Naive thymus-derived CD4-positive, alpha-beta T cell (primary cell): Measurements from ENCODE around the gene CRTAC1. TPM values are rescaled to one million over a fixed set of nuclear protein-coding genes. Genes with fewer than 3 reads are reported as not detected.

ENCODE experiments used
- ATAC-seq: fragments of 150-1000 bp; cut with Tn5 transposase; 2 replicates; pipeline ENCODE4 v1.10.0; 2021; ENCODE audit warnings: mild to moderate bottlenecking, moderate library complexity
- CTCF ChIA-PET: fragments of 350-600 bp; sonication (Branson Sonifier 250); formaldehyde crosslinking; loops from one replicate; lab custom pipeline; 2021; ENCODE audit warnings: antibody characterized with exemption; lab: Charles Lee
- POLR2A ChIA-PET: fragments of 350-600 bp; sonication (Branson Sonifier 250); formaldehyde crosslinking; loops from one replicate; lab custom pipeline; 2021; ENCODE audit warnings: antibody characterized with exemption, inconsistent platforms; lab: Charles Lee
- DNase-seq, 9 donors: peaks; one replicate each; pipeline versions ENCODE4 v3.0.0 to v3.0.0-alpha.2; 2020 to 2022; ENCODE audit warnings: mixed read lengths in 1 of 9
- H3K27ac ChIP-seq: one replicate; pipeline ENCODE4 v1.7.0; 2013; ENCODE audit warnings: mild to moderate bottlenecking, low read depth, low read length, moderate library complexity
- H3K27me3 ChIP-seq, 2 donors: one replicate each; pipeline ENCODE4 v1.7.0; 2013; ENCODE audit warnings: low read length in 2 of 2, mild to moderate bottlenecking in 2 of 2, moderate library complexity in 2 of 2; ENCODE audit not compliant: control insufficient read depth in 2 of 2, insufficient read depth in 2 of 2
- H3K36me3 ChIP-seq, 3 experiments: 1 replicate in 2 of 3; 2 replicates in 1 of 3; pipeline ENCODE4 v1.7.0; 2013; ENCODE audit warnings: low read length in 3 of 3, mild to moderate bottlenecking in 3 of 3, moderate library complexity in 1 of 3; ENCODE audit not compliant: insufficient read depth in 3 of 3, control insufficient read depth in 2 of 3
- H3K4me1 ChIP-seq, 2 donors: one replicate each; pipeline ENCODE4 v1.7.0; 2013; ENCODE audit warnings: low read length in 2 of 2, mild to moderate bottlenecking in 2 of 2, moderate library complexity in 1 of 2; ENCODE audit not compliant: control insufficient read depth in 2 of 2, insufficient read depth in 2 of 2
- H3K4me3 ChIP-seq: 2 replicates; pipeline ENCODE4 v1.7.0; 2013; ENCODE audit warnings: mild to moderate bottlenecking, low read length
- H3K9me3 ChIP-seq, 3 experiments: 1 replicate in 2 of 3; 2 replicates in 1 of 3; pipeline ENCODE4 v1.7.0; 2013; ENCODE audit warnings: low read length in 3 of 3; ENCODE audit not compliant: control insufficient read depth in 2 of 3
- H3K27ac Mint-ChIP-seq, 9 donors: one replicate each; pipeline ENCODE4 v1.8.0; 2020 to 2022; ENCODE audit warnings: mixed read lengths in 9 of 9, mild to moderate bottlenecking in 8 of 9, moderate library complexity in 5 of 9, inconsistent platforms in 2 of 9
- H3K27me3 Mint-ChIP-seq, 5 donors: one replicate each; pipeline ENCODE4 v1.8.0; 2021 to 2022; ENCODE audit warnings: mixed read lengths in 5 of 5, mild to moderate bottlenecking in 1 of 5
- H3K36me3 Mint-ChIP-seq, 5 donors: one replicate each; pipeline ENCODE4 v1.8.0; 2020 to 2022; ENCODE audit warnings: mixed read lengths in 5 of 5, mild to moderate bottlenecking in 3 of 5, inconsistent platforms in 1 of 5
- H3K4me1 Mint-ChIP-seq, 7 donors: one replicate each; pipeline ENCODE4 v1.8.0; 2020 to 2022; ENCODE audit warnings: mixed read lengths in 7 of 7, mild to moderate bottlenecking in 3 of 7, inconsistent platforms in 1 of 7
- H3K4me3 Mint-ChIP-seq, 10 donors: one replicate each; pipeline ENCODE4 v1.8.0; 2020 to 2022; ENCODE audit warnings: mild to moderate bottlenecking in 10 of 10, mixed read lengths in 10 of 10, moderate library complexity in 6 of 10, inconsistent platforms in 2 of 10
- H3K9me3 Mint-ChIP-seq, 11 donors: one replicate each; pipeline ENCODE4 v1.8.0; 2020 to 2022; ENCODE audit warnings: mixed read lengths in 11 of 11, mild to moderate bottlenecking in 4 of 11, inconsistent platforms in 1 of 11, moderate library complexity in 1 of 11
- intact Hi-C, 2 donors: fragments of 100-400 bp; cut with micrococcal nuclease; formaldehyde crosslinking; loops; one replicate each; pipeline ENCODE4 v1.15.1; 2023
- polyA plus RNA-seq, 2 donors: library from polyadenylated mRNA; unstranded; fragments of 300-500 nt; fragmentation: Illumina TruSeq; gene quantifications; one replicate each; pipeline ENCODE4 v1.2.3, GENCODE V29; 2021
- total RNA-seq, 6 experiments: library from RNA in 5 of 6; stranded (reverse) in 5 of 6; gene quantifications; 1 replicate in 5 of 6; 2 replicates in 1 of 6; pipeline ENCODE4 v1.2.3 and lab custom pipeline; 2021 to 2026

CRTAC1 gene
- total and polyA plus RNA-seq, 7 experiments from 2014 or later, result not detected

DNA sequence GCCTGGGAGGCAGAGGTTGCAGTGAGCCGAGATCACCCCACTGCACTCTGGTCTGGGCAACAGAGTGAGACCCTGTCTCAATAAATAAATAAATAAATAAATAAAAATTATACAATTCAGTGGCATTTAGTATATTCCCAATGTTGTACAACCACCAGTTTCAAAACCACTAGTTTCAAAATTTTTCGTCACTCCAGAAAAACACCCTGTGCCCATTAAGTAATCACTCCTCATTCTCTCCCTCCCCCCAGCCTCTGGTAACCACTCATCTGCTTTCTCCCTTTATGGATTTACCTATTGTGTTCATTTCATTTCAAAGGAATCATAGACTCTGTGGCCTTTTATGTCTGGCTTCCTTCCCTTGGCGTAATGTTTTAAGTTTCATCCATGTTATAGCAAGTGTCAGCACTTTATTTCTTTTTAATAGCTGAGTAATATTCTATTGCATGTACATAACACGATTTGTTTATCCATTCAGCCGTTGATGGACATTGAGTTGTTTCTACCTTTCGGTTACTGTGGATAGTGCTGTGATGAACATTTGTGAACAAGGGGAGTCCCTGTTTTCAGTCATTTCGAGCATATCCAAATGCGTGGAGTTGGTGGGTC lies 210.2 kb downstream of the CRTAC1 start:
- Histone ChIP-seq H3K9me3 (no peaks in the 10 kb centered on the region), H3K4me3 (no peak overlapping the region), H3K27me3 (no peaks in the 10 kb centered on the region), H3K27ac (no peak overlapping the region), H3K36me3 (no peaks in the 10 kb centered on the region), H3K4me1 (no peaks in the 10 kb centered on the region)
- intact Hi-C loops, result no loop called here
- DNase-seq (no peak), ATAC-seq (no peak)
- Mint-ChIP-seq H3K4me1 (peaks cover 0 to 2% (median 0%) of the 10 kb centered on the region in 7 donors), H3K9me3 (no peaks in the 10 kb centered on the region), H3K4me3 (no peak overlapping the region), H3K27ac (no peak overlapping the region), H3K27me3 (peaks cover 0 to 13% (median 0%) of the 10 kb centered on the region in 5 donors), H3K36me3 (peaks cover 0 to 3% (median 0%) of the 10 kb centered on the region in 5 donors)
- CTCF ChIA-PET, result no interaction called here
- POLR2A ChIA-PET, result interaction anchor here (0.8 kb wide), 1 partner anchor 366 kb away, joined by 3 read pairs; no protein-coding TSS in a partner anchor

DNA sequence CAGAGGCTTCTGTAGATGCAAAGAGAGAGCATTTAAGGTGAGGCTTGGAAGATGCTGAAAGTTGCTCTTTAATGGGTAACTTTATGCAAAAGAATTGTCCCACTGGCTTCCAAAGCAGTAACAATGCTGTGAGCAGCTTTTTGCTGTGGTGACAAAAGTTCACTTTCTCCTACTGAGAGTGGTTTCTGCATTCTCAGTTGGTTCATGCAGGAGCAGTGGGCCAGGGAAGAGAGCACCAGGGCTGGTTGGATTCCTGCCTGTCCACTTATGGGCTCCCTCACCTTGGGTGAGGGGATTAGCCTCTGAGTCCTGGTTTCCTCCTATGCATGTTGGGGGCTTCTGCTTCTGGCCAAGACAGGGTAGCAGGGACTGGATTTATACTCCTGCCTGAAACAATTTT lies 211.8 kb downstream of the CRTAC1 start:
- no peaks in the 10 kb centered on the region for H3K9me3 Mint-ChIP-seq
- intact Hi-C loops, result no loop called here
- H3K4me3 Mint-ChIP-seq, result no peak overlapping the region
- Histone ChIP-seq H3K4me1 (no peaks in the 10 kb centered on the region), H3K9me3 (no peaks in the 10 kb centered on the region), H3K36me3 (no peaks in the 10 kb centered on the region), H3K4me3 (no peak overlapping the region), H3K27me3 (no peaks in the 10 kb centered on the region), H3K27ac (no peak overlapping the region)
- peaks cover 0 to 2% (median 0%) of the 10 kb centered on the region in 7 donors for H3K4me1 Mint-ChIP-seq
- peaks cover 0 to 15% (median 0%) of the 10 kb centered on the region in 5 donors for H3K27me3 Mint-ChIP-seq
- H3K27ac Mint-ChIP-seq, result no peak overlapping the region
- ATAC-seq (no peak), DNase-seq (no peak)
- CTCF ChIA-PET, result interaction anchor here (1.1 kb wide), 1 partner anchor 51 kb away, joined by 3 read pairs; no protein-coding TSS in a partner anchor
- POLR2A ChIA-PET, result no interaction called here
- peaks cover 0 to under 1% (median 0%) of the 10 kb centered on the region in 5 donors for H3K36me3 Mint-ChIP-seq

- peaks cover 0 to 19% (median 0%) of the 10 kb centered on the region in 5 donors for H3K27me3 Mint-ChIP-seq
- no peaks in the 10 kb centered on the region for H3K36me3 Mint-ChIP-seq
- no peak for DNase-seq
- no peak overlapping the region for H3K4me3 Mint-ChIP-seq
- Histone ChIP-seq H3K4me3 (no peak overlapping the region), H3K4me1 (no peaks in the 10 kb centered on the region), H3K36me3 (no peaks in the 10 kb centered on the region), H3K27me3 (no peaks in the 10 kb centered on the region), H3K9me3 (no peaks in the 10 kb centered on the region), H3K27ac (no peak overlapping the region)
- H3K4me1 Mint-ChIP-seq, result peaks cover 0 to 6% (median 5%) of the 10 kb centered on the region in 7 donors
- ChIA-PET CTCF (no interaction called here), POLR2A (interaction anchor here (0.6 kb wide), 1 partner anchor 57 kb away, joined by 3 read pairs; no protein-coding TSS in a partner anchor)
- intact Hi-C loops, result no loop called here
- H3K27ac Mint-ChIP-seq, result no peak overlapping the region
- no peak for ATAC-seq
- no peaks in the 10 kb centered on the region for H3K9me3 Mint-ChIP-seq
Measured at GRCh38 chr10:97816609-97817008, 213.8 kb downstream of the CRTAC1 start.

Other genes starting within 250 kb of the CRTAC1 start
- gene GOLGA7B, start 180.8 kb downstream of the CRTAC1 start, total RNA-seq, result 1 to 10 TPM; 5.8 to 8.5 (median 6.5) TPM
- gene GOLGA7B, start 180.8 kb downstream of the CRTAC1 start, polyA plus RNA-seq, result 1 to 10 TPM in 1 of 2 donors, under 1 TPM in 1; 0.62 to 1.6 TPM
- gene R3HCC1L, start 104.0 kb upstream of the CRTAC1 start, total RNA-seq, result 10 to 100 TPM; 17.6 to 25.3 (median 20.4) TPM
- gene R3HCC1L, start 104.0 kb upstream of the CRTAC1 start, polyA plus RNA-seq, result 10 to 100 TPM in 1 of 2 donors, 1 to 10 TPM in 1; 9.6 to 17.2 TPM
- gene LOXL4, start 237.6 kb upstream of the CRTAC1 start, total RNA-seq, result not detected
- gene LOXL4, start 237.6 kb upstream of the CRTAC1 start, polyA plus RNA-seq, result not detected